CD1c-positive myeloid dendritic cell (primary cell): Measurements from ENCODE around the gene RASA2.
A peak's percentile ranks its signal among the peaks of the same experiment; 100 is the strongest.
"Not testable (repeated sequence)": the region's sequence is repeated elsewhere in the genome, so short reads cannot be mapped to it uniquely, and the experiment has no call there.

Experiments
- DNase-seq: peaks from one replicate; pipeline ENCODE4 v3.0.0-alpha.2; 2016; ENCODE audit errors: extremely low spot score

The RASA2 gene

DNA sequence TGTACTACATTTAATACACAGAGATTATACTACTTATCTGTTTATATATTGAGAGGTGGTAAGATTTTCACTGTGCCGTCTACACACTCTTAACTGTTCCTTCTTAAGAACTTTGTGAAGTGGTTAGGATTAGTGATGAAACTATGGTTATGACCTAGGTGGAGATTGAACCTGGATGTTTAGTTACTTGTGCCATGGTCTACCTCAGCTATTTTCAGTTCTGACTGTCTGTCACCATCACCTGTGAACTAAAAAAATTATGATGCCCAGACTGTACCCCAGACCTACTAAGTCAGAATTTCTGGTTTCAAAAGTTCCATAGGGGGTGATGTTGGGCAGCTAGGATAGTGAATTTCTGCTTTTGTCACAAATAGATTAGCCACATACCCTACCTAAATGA is 6.4 kb downstream of the RASA2 start:
- no peak for DNase-seq

DNA sequence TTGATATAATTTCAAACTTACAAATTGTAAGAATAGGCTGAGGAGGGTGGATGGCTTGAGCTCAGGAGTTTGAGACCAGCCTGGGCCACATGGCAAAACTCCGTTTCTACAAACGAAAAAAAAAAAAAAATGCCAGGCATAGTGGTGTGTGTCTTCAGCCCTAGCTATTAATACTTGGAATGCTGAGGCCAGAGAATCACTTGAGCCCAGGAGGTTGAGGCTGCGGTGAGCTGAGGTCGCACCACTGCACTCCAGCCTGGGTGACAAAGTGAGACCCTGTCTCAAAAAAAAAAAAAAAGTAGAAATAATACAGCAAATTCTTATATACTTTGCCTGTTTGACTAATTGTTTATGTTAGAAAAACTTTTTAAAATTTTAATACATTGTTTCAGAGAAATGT is 10.8 kb downstream of the RASA2 start:
- not testable (repeated sequence) for DNase-seq

DNA sequence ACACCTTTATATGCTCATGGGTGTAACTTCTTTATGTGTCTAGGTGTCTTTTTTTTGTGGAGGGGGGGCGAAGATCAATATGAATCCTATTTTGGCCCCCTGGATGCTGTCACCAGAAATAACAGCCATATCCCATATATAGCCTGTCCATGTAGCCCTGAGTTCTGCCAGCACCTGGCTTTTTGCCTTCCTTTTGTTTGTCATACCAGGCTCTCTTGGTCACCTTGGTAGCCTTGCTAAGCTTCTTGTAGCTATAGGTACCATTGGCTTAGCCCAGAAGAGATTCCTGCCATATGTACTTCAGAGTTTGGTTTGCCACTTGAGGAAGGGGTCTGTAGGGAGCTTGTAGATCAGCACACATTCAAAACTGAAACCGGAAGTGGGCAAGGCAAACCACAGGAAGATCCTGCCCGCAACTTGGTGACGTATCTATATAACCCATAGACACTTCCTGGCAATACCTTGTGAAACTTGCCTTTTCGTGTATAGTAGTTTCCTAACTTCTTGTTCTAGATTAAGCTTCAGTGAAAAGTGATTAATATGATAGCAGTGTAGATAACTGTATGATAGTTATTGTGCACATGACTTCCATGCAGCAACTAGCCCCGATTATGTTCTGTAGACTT is 11.9 kb downstream of the RASA2 start:
- peak; percentile 93 for DNase-seq

DNA sequence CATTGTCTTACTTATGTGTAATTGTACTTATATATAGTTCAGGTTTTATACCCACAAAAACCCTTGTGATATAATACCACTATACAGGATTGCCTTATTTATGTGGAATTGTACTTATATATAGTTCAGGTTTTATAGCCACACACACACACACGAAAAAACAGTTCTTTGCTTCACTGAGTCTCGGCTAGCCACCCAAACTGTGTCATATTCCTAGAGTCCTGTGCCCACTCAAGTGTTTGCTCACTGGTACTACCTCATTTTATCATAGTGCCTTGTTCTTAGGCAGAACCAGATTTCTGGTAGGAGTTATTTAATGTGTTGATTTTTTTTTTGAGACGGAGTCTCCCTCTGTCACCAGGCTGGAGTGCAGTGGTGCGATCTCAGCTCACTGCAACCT is 12.5 kb downstream of the RASA2 start:
- peak; percentile 51 for DNase-seq

DNA sequence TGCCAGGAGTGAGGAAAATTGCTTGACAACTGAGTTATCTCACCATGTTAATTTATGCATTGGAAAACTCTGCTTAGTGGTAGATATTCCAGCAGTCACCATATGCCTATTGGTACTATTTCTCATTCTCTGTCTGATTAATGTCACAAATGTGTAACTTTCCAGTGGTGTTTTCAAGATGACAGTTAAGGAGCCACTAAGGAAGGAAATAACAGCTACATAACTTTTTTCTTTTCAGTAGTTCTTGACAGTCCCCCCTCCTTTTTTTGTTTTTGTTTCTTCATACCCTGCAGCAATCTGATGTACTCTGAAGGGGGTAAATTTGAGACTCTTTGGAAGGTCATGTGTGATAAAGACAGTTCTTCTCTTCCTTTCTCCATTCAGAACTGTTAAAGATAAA is 13.1 kb downstream of the RASA2 start:
- DNase-seq, result no peak

DNA sequence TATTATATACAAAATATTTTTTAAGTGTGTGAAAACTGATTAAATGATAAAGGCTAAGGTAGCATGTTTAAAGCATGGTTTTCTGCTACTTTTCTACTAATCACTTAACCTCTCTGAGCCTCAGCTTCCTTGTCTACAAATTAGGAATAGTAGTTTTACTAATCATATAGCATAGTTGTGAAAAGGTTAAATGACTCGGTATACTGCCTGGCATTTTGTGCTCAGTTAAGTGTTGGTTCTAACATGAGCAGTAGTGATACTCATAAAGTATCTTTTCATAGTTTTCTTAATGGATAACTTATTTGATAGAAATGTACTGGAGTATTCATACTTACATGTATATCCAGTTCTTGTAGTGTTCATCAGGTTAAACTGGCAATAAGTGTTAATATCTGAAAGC is 13.6 kb downstream of the RASA2 start:
- no peak for DNase-seq

DNA sequence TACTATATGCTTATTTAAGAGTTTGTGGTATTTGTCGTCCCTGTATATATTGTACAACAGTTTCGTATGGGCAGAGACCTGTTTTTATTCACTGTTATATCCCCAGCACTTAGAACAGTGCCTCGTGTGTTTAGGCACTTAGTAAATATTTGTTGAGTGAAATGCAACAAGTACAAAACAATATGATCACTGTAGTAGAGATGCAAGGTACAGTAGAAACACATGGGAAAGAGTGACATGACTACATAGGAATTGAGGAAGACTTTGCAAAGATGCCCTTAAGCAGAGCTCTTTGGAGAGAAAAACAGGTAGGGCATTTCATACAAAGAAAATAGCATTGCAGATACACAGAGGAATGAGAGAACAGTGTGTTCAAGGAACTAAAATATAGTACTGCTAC is 18.3 kb downstream of the RASA2 start:
- no peak for DNase-seq

DNA sequence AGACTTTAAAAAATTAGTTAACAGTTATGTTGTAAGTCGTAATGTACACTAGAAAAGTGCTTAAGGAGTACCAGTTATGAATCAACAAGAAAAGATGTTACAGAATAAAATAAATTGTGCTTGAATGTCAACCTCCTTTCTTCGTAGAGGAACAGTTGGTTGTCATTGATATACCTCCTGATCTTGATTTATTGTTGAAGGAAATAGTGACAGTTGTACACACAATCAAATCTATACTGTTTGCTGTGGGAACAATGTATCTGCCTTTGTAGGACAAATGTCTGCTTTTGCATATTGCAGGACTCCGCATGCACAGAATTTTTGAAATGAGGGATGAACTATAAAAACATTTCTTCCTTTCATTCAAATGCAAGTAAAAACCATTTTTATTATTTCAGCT is 19.2 kb downstream of the RASA2 start:
- DNase-seq, result no peak

DNA sequence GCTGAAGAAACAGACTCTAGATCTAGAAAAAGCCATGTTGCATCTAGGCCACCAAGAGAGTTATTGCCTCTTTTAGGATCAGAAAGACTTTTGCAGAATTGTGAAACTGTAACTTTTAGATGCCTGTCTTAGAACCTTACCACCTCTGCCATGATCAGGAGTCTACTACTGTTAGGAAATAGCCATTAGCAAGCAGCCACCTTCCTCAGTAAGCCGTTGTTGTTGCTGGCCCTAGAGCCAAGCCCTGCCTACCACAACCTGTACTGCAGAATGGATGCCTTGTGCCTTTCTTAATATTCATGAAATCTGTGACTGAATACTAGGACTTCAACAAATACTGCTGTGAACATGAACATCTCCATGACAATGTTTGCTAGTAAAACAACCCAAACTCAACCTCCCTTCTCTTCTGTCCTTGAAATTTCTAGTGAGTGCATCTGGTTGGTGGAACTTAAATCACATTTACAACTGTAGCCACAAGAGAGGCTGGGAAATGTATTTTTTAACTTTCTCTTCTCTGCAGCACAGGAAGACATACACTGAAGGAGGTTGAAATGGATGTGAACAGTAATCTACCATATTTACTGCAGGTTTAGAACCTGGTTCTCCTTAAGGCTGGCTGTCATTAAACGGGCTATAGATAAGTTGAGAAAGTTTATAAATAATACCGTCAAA is 20.7 kb downstream of the RASA2 start:
- DNase-seq, result no peak

DNA sequence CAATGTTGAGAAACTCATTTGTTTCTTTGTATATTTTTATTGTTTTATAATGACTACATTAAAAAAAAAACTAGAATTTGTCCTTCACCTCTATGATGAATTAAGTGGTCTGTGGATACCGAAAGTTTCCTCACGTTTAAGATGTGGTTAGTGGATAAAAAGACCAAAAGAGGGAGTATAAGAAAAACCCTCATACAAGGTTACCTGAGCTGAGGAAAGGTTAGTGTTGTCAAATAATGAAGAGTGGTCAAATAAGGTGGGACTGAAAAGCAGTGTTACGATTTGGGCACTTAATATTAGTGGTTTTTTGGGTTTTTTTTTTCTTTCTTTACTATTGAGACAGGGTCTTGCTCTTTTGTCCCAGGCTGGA is 21.2 kb downstream of the RASA2 start:
- DNase-seq, result no peak

DNA sequence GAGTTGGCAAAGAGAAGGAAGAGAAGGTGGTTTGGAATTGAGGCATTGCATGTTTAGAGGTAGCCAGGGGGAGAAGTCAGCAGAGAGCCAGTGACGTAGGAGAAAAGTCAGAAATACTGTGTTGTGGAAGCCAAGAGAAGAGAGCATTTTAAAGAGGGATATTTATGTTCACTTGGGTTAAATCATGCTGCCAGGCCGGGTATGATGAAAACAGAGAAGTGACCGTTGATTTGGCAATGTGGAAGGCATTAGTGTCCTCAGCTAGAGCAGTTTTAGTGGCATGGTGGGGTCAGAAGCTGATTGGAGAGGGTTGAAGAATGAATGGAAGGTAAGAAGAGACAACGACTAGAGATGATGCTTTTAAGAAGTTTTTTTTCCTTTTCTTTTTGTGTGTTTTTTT is 24.5 kb downstream of the RASA2 start:
- DNase-seq, result peak; percentile 21

DNA sequence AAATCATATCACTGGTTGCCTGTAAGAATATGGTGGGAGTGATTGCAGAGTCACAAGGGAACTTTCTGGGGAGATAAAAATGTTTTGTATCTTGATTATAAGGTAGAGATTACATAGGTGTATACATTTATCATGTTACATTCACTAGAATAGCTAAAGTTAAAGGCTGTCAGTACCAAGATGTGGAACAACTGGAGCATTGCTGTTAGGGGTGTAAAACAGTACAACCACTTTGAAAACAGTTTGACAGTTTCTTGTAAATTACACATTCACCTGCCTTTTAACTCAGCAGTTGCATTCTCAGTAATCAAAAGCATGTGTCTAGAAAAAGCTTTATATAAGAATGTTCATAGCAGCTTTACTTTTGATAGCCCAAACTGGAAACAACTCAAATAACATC is 27.6 kb downstream of the RASA2 start:
- no peak for DNase-seq

DNA sequence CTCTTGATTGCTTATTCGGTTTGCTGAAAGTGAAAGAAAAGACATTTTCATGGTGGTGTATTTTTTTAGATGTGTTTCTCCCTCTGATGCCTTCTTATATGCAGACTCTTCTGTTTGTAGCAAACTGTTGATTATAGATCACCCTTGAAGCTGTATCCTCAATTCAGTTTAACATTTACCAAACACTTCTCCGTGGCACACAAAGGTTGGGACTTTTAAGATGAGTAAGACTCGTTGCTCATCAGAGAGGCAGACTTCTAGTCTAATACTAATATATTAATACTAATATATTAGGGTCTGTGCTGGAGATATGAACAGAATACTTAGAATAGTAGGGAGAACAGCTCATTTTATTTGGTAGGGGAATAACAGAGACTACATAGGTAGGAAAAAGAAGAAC is 32.8 kb downstream of the RASA2 start:
- DNase-seq, result no peak

DNA sequence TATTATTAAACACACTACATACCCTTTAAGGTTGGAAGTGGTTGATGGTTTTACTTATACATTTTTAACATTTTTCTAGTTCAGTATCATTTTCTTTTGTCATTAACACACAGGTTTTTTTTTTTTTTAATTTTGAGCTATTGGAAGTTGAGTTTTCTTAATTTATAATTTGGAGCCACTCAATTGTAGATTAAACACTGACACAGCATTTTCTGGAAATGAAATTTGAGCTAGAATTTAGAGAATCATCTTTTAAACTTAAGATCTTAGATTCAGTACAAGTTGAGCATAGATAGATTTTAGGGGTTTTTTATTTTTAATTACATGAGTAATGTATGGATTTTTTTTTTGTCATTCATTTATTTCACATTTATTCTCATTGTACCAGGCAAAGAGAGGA is 35.0 kb downstream of the RASA2 start:
- DNase-seq, result no peak

DNA sequence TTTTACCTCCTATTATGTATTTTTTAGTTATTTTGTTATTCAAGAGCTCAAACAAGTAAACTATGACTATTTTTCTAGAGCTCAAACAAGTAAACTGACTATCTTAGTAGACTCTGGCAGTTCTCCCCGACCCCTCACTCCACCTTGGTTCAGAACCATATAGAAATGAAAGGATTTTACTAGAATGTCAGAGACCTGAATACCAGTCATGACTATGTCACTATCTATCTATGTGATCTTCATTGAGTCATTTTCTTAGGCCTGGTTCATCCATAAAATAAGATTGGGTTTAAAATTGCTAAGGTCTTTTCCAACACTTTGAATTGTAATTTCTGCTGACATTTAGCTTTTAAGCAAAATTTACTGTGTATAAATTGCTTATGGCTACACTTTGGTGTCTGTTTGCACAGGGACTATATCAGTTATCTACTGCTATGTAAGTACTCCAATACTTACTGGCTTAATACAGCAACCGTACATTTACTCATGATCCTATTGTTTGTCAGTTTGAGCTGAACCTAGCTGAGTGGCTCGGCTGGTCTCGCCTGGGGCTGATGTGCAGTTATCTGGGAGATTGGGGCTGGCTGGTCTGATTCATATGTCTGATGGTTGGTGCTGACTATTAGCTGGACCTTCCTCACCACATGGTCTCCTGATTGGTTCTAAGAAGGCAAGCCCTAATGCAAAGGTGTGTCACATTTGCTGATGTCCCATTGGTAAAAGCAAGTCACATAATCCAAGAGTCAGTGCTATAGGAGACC is 37.0 kb downstream of the RASA2 start:
- no peak for DNase-seq

DNA sequence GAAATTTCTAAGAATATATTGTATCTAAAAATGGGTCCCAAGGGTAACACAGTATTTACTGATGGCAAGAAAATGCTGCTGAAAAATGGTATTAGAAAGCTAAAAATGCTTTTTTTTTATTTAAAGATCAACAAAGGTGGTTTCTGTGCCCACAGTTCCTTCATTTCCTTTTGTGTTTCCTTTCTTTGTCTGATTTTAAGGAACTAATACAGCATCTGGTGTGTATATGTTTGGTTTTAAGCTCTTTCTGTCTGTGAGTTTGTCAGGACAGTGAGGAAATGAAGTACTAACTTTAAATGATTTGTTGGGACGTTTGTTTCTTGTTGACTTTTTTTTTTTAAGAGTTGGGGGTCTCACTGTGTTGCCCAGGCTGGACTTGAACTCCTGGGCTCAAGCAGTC is 38.2 kb downstream of the RASA2 start:
- DNase-seq, result no peak

DNA sequence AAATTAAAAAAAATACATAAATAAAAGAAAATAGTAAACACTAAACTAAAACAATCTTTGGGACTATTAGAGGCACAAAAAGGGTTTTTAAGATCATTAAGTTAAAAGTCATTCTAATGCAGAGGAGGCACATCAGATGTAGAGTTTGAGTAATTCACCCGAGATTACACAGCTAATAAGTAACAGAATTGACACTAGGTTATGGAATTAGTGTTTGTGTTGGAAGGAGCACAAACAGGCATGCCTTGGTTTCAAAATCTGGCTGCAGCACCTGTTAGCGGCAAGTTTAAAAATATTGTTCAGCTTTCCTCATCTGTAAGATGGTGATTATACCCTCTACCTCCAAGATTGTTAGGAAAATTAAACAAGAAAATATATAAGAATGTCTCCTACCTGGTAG is 39.0 kb downstream of the RASA2 start:
- no peak for DNase-seq

DNA sequence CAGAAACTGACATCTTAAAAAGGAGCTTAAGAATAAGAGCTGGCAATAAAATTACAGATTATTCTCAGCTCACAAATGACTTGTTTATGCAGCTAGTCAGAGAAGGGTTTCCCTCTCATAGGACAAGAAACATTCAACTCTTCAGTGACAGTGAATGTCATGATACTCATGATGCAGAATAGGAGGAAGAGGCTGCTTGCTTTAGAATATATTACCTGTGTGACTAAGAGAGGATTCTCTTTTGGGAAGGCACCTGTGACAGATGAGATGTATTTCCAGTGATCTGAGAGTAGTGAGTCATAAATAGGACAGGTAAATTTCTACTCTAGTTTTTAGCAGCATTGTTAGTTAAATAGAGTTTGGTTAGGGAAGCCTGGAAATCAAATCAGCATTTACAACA is 39.9 kb downstream of the RASA2 start:
- no peak for DNase-seq

DNA sequence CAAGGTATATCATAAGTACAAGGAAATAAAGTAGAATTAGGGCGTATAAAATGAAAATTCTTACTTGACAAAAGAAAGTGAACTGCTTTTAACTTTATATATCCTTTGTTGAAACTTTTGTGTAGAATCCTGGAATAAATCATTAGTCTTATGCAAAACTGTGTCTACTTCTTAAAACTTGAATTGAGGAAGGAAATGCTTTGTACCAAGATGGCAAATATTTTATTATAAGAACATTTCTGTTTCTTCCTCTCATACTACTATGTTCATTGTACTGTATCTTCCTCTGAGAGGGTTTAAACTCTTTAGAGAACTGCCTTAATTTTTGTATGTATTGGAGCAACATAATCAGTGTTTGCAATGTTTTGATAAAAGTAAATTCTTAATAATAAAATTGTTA is 42.0 kb downstream of the RASA2 start:
- peak; percentile 27 for DNase-seq

DNA sequence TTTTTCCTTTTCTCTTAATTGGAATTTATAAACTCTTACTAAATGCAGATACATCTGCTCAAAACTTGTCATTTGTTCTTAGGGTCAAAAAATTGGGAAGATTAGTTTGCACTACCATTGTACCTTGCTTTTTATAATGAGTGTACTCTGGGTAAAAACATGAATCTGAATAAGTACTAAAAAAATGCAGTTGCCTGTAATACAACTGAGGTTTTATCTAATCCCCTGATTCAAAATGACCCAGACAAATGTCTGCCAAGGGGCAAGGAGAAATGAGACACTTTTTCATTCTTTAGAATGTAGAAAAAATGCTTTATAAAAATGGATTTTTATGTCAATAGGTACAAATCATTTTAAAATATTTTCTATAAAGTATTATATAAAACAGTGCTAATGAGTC is 42.4 kb downstream of the RASA2 start:
- no peak for DNase-seq

DNA sequence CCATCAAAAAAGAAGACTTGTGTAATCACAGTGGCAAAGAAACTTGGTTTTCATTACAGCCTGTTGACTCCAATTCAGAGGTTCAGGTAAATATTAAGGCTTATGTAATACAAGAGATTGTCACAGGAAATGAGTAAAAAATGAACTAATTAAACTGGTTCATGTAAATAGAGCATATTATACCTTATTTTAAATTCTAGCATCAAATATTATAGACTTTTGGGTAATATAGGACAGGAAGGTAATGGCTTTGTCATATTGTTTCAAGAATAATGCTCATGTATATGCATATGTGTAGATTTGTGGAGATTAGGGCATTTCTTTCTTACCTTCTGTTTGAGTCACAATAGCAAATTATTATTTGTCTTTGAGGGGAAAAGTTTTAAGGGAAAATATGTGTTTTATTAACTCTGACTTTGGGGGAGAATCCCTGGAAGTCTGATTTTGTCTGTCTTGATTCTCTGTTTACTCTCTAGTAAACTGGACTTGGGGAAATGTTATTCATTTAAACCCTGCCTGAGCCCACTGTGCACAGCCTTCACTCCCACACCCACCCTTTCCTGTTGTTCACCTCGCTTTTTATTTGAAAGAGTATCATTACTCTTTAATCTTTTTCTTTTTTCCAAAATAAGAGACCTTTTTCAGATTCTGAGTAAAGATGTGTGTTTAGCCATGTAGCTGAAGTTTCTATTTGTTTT is 43.0 kb downstream of the RASA2 start:
- no peak for DNase-seq

DNA sequence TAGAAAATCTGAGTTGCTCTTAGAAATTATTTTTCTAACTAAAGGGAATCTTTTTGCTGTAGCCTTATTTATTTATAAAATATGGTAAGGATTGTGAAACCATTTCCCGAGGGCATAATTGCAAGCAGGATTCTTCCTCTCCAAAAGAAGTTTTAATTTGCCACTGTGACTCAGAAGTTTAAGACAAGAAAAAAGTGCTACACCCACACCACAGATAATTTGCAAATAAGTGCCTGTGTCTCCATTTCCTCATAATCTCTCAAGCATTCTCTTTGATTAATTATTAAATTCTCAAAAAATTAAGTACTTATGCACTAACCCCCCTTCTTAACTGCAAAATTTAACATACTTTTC is 43.6 kb downstream of the RASA2 start:
- DNase-seq, result peak; percentile 47

DNA sequence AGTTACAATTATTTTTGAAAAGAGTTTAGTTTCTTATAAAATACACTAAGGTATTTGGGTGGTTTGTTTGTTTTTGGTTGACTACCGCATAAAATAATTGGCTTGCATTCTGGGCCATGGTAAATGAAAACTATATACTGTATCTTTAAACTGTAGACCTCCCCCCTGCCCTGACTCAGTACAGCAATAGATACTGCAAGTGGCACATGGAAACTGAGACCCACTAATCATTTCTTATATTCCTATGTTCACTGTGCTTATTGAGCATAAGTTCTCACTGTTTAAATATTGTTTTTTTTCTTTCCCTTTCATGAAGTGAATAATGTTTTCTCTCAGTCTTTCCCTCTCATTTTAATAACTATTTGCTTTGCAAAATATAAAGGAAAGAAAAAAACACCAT is 45.8 kb downstream of the RASA2 start:
- no peak for DNase-seq
